ENCODE results near the gene DGCR2. TPM values are rescaled to one million over a fixed set of nuclear protein-coding genes. Genes with fewer than 3 reads are reported as not detected.
"Not testable (repeated sequence)": the region's sequence is repeated elsewhere in the genome, so short reads cannot be mapped to it uniquely, and the experiment has no call there.

The DGCR2 gene
- total RNA-seq, 1 experiment from 2014 or later = 72.4 TPM

DNA sequence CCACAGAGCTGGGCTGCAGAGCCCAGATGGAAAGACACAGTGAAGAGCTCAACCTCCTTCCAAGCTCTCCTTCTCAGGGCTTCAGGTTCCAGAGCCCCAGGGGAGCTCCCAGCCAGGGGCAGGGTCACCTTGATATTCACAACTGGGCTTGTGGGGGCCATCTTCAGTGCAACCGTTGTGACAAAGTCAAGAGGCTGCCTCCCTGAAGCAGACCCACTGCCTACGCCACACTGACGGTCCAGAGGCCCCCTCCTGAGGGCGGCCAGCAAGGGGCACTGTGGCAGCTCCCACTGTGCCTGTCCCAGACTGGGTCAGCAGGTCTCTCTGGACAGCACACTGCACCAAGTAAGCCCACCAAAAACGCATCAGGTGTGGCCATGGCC, 84.1 kb downstream of the DGCR2 start:
- Histone ChIP-seq H3K36me3 (replicated peaks; ENCODE audit: control insufficient read depth, insufficient read depth, low read length) (peaks cover 6% of the 10 kb centered on the region), H3K4me3 (ENCODE audit: insufficient read depth, low read depth, low read length) (no peak overlapping the region), H3K27me3 (ENCODE audit: control insufficient read depth, insufficient read depth, low read length) (no peaks in the 10 kb centered on the region)
- peak; percentile 32 for DNase-seq

DNA sequence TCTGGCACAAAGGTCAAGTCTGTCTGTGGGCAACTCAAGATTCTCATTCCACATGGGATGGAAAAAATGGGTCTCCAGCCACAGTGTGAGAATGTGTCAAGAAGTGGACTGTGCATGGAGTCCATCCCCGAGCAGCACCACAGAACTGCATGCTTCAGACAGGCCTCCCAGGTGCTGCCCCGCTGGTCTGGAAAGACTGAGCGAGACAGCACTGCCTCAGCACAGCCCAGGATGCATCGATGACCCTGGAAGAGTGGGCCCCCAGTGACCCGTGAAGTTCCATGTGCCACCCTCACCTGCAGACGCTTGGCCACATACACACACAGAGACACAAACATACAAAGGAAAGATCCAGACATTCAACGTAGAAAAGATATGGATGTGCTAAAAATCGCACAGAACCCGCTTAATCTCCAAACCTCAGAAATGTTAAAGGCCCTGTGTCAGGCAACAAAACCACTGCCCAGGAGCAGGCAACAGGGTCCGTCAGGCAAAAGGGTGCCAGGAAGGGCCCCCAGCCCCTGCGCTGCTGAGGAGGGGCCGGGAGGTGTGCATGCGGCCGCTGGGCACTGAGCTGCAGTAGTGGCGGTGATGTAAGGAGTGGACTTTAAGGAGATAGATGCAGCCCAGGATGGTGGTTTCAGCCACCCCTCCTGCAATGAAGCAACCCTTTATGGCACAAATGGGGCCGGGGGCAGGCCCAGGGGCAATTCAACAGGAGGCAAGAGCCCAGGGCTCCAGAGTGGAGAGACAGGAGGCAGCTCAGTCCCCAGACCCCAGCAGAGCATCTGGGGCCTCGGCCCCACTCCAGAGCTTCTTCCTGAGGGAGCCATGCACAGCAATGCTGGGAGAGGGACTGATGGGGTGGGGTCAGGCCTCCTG, 84.7 kb downstream of the DGCR2 start:
- H3K36me3 ChIP-seq (replicated peaks; ENCODE audit: control insufficient read depth, insufficient read depth, low read length) = peaks cover 2% of the 10 kb centered on the region
- no peak overlapping the region for H3K4me3 ChIP-seq (ENCODE audit: insufficient read depth, low read depth, low read length)
- no peaks in the 10 kb centered on the region for H3K27me3 ChIP-seq (ENCODE audit: control insufficient read depth, insufficient read depth, low read length)
- peak; percentile 33 for DNase-seq

DNA sequence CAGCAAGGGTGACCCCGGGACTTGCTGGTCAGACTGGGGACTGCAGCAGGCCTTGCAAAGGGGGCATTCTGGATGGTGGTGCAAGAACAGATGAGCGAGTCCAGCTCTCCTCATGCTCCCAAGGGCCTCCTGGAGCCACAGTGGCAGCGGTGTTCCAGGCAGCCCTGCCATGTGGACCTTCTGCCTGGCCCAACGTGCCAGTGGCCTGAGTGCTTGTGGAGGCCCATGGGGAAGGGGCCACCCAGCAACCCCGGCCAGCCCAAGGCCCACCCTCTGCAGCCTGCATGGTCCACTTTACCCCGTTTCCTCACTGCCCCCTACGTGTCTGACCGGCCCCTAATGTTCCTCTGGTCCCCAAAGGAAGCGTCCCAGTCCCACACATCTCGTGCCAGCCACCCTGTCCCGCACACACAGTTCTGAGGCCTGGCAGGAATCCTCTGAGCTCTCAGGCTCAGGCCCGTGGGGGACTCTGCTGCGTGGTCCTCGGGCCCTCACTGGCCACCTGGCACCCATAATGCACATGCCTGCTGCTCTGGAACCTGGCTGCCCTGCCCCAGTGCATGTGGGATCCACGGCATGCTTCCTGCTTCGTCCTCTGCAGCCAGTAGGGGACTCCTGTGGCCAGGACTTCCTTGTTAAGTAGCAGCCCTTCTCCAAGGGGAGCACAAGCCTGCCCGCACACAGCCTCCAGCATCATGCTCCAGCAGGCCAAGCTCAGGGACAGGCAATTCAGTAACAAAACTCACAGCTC, 85.5 kb downstream of the DGCR2 start:
- Histone ChIP-seq H3K27me3 (ENCODE audit: control insufficient read depth, insufficient read depth, low read length) (no peaks in the 10 kb centered on the region), H3K36me3 (replicated peaks; ENCODE audit: control insufficient read depth, insufficient read depth, low read length) (peaks cover 2% of the 10 kb centered on the region), H3K4me3 (ENCODE audit: insufficient read depth, low read depth, low read length) (no peak overlapping the region)
- DNase-seq = peak; percentile 72

DNA sequence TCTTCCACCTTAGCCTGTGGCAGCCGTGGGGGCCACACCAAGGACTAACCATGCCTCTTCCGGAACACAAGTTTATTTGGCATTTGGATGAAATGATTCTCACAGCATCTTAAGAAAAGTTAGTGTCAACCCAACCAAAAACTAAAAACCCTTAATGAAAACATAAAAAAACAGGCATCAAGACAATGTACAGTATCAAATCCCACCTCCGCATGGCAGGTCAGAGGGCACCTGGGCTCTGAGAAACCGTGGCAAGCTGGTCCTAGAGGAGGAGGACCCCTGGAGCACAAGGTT, 86.0 kb downstream of the DGCR2 start:
- Histone ChIP-seq H3K4me3 (ENCODE audit: insufficient read depth, low read depth, low read length) (no peak overlapping the region), H3K36me3 (replicated peaks; ENCODE audit: control insufficient read depth, insufficient read depth, low read length) (no peaks in the 10 kb centered on the region; the same call in 1 of the 2 replicates), H3K27me3 (ENCODE audit: control insufficient read depth, insufficient read depth, low read length) (no peaks in the 10 kb centered on the region)
- DNase-seq = no peak

DNA sequence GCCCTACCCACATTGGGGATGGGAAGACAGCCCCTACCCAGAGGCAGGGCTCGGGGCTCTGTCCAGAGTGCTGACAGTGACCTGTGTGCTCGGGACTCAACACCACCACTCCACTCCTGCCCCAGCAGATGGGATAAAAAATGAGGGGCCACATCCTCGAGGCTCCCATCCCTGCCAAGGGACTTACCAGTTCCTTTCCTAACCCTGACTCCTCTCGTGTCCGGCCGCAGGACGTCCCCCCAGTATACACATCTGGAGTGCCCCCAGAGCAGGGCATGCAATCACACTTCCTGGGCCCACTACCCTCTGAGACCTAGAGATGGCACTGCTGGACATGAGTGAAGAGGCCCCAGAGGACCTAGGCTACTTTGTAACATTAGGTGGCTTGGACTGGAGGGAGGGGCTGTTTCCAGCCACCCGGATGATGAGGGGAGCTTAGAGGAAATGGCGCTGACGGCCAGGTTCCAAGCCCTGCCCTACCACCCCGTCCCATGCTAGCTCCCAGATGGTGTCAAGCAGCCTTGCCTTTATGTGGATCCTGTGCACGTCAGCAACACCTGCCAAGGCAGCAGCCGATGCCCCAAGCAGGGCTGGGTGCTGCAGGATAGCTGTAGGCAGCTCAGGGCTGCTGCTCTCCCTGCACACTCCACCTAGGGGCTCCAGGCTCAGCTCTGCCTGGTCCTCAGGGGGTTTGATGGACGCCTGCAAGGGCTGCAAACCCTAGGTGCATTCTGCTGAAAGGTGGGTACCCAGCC, 86.6 kb downstream of the DGCR2 start:
- peaks cover 3% of the 10 kb centered on the region for H3K27me3 ChIP-seq (ENCODE audit: control insufficient read depth, insufficient read depth, low read length)
- DNase-seq = peak; percentile 87
- H3K36me3 ChIP-seq (replicated peaks; ENCODE audit: control insufficient read depth, insufficient read depth, low read length) = no peaks in the 10 kb centered on the region; the same call in 1 of the 2 replicates
- no peak overlapping the region for H3K4me3 ChIP-seq (ENCODE audit: insufficient read depth, low read depth, low read length)

DNA sequence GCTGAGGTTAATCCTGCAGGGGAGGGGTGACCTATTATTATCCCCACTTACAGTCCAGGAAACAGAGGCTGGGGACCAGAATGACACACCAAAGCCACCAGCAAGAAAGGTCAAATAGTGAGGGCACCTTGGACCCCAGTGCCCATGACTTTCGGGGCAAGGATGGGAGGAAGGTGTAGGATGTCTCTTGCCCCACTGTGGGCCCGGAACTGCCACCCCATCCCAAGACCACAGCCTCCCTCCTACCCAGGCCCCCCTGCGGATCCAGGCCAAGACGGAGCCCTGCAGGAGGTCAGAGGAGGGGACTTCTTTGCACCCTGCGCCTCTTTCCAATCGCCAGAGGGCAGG, 87.1 kb downstream of the DGCR2 start:
- H3K4me3 ChIP-seq (ENCODE audit: insufficient read depth, low read depth, low read length); H3K27me3 ChIP-seq (ENCODE audit: control insufficient read depth, insufficient read depth, low read length); H3K36me3 ChIP-seq (replicated peaks; ENCODE audit: control insufficient read depth, insufficient read depth, low read length): not testable (repeated sequence)
- peak; percentile 14 for DNase-seq

DNA sequence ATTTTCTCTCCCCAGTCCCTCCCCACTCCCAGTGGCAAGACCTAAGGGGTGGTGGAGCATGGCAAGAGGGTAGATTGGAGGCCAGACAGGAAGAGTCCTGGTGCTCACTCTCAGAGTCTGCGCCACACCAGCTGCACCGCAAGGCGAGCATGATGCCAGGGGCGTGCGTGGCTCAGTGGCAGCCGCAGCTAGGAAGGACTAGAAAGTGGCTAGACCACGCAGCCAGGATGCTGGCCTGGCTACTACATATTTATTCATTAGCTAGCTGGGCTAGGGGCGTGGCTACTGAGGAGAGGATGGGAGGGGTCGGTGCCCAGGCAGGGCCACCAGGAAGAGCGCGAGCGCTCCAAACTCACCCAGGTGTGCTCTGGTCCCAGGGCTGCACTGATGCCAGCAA, 87.5 kb downstream of the DGCR2 start:
- DNase-seq; H3K36me3 ChIP-seq (replicated peaks; ENCODE audit: control insufficient read depth, insufficient read depth, low read length); H3K4me3 ChIP-seq (ENCODE audit: insufficient read depth, low read depth, low read length); H3K27me3 ChIP-seq (ENCODE audit: control insufficient read depth, insufficient read depth, low read length): not testable (repeated sequence)

DNA sequence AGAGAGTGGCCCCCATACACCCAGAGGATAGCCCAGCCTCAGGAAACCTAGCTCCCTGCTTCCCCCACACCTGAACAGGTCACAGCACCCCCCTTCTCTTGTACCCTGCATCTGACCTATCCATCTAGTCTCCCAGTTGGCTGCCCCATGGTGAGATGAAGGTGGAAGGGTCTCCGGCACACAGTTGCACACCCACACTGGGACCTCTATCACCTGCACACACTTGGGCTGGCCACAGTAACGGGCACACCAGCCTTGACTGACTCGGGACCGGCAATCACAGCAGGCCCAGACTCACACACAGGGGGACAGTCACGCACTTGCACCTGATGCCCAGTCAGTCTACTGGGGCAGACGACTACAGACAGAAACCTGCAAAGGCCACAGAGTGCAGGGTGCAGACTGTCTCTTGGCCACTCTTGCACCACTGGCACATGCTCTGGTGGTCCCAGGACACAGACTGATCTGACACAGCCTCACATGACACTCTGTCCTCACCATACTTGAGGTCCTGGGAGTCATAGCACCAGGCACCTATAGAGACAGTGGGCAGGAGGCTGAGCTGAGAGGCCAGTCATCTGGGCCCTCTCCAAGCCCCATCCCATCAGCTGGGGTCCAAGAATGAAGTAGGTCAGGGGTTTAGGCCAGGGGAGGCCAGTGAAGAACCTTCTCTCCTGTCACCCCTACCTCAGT, 88.0 kb downstream of the DGCR2 start:
- H3K27me3 ChIP-seq (ENCODE audit: control insufficient read depth, insufficient read depth, low read length) = peaks cover 13% of the 10 kb centered on the region
- not testable (repeated sequence) for H3K36me3 ChIP-seq (replicated peaks; ENCODE audit: control insufficient read depth, insufficient read depth, low read length); H3K4me3 ChIP-seq (ENCODE audit: insufficient read depth, low read depth, low read length)
- DNase-seq = peak; percentile 10

DNA sequence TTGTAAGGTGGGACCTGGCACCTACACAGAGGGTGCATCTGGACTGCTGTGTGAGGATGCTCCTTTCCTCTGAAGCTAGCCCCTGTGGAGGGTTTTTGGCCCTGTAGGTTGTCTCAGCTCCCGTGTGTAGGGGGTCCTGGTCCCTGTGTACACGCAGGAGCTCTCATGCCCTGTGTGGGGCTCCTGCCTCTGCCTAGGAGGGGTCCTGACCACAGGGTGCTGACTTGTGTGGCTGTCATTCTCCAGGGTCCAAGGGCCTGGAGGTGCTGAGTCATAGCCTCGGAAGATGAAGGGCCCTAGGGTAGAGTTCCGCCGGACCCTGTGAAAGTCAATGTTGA, 88.7 kb downstream of the DGCR2 start:
- H3K4me3 ChIP-seq (ENCODE audit: insufficient read depth, low read depth, low read length); H3K36me3 ChIP-seq (replicated peaks; ENCODE audit: control insufficient read depth, insufficient read depth, low read length); DNase-seq: not testable (repeated sequence)
- peaks cover 18% of the 10 kb centered on the region for H3K27me3 ChIP-seq (ENCODE audit: control insufficient read depth, insufficient read depth, low read length)

DNA sequence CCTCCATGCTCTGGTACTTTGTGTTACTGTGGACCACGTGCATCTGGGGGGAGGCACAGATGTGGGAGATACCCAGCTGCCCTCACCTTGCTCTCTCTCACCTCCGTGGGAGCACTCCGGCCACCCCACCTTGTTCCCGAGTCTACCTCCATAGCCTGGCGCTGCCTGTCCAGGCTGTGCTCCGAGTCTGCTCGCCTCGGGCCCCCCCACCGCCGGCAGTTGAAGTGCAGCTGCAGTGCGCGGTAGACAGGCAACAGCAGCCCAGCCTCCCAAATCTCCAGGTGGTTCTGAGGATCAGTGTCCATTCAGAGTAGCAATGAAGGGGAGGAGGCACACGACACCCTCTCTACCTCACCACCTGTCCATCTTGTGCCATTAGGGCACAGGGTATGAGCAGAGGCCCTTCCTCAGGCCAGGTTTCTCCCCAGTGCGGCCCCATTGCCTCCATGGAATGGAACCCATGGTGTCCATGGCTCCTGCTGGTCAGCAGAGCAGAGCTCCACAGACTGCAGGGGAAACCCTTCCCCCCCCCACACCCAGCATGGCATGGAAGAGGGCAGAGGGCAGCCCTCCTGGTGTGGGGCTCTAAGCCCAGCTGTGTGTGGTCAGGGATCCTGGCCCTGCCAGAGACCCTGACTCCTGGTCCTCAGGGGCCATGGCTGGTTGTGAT, 89.2 kb downstream of the DGCR2 start:
- not testable (repeated sequence) for H3K4me3 ChIP-seq (ENCODE audit: insufficient read depth, low read depth, low read length); H3K36me3 ChIP-seq (replicated peaks; ENCODE audit: control insufficient read depth, insufficient read depth, low read length)
- peak; percentile 18 for DNase-seq

DNA sequence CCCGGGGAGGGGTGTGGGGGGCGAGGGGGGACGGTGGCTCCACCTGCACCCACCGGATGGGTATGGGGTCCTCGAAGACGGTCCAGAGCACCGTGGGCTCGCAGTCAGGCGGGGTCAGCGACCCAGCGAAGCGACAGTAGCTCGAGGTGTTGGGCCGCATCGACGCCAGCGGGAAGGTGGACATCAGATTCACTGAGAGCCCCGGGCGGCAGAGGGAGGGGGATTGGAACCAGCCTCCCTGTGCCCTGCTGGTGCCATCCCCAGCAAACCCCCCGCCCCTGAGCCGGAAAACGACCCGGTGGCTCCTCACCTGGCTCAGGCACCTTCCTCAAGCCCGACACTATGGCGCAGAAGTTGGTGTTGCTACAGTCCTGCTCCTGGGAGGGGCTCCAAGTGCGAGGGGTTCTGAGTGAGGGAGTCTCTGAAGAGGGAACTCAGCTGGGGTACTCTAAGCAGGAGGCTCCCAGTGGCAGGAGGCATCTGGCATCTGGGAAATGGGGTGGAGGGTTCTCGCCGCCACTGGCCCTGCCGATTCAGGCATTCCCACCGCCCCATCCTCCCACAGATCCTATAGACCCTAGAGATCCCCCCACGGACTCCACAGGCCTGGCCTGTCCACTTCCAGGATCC, 89.9 kb downstream of the DGCR2 start:
- H3K4me3 ChIP-seq (ENCODE audit: insufficient read depth, low read depth, low read length); H3K36me3 ChIP-seq (replicated peaks; ENCODE audit: control insufficient read depth, insufficient read depth, low read length): not testable (repeated sequence)
- DNase-seq = peak; percentile 27
- H3K27me3 ChIP-seq (ENCODE audit: control insufficient read depth, insufficient read depth, low read length) = peaks cover 19% of the 10 kb centered on the region

More for the DNA sequence above, 89.2 kb downstream of the DGCR2 start:
- H3K27me3 ChIP-seq (ENCODE audit: control insufficient read depth, insufficient read depth, low read length) = peaks cover 19% of the 10 kb centered on the region

DNA sequence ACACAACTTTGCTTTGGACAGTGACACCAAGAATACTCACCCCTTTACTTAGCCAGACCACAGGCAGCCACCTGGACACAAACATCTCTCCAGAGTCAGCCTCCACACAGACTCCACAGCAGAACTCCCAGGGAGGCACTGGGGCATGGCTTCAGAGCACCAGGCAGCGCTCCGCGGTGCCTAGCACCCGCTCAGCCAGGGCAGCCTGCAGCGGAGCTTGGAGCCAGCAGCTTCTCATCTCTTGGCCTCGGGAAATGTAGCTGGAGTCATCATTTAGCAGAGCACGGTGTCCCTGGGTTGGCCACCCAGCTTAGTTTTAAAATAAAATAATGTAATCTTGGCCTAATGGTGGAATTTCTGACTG, 91.3 kb downstream of the DGCR2 start:
- peaks cover 19% of the 10 kb centered on the region for H3K27me3 ChIP-seq (ENCODE audit: control insufficient read depth, insufficient read depth, low read length)
- DNase-seq; H3K4me3 ChIP-seq (ENCODE audit: insufficient read depth, low read depth, low read length); H3K36me3 ChIP-seq (replicated peaks; ENCODE audit: control insufficient read depth, insufficient read depth, low read length): not testable (repeated sequence)

DNA sequence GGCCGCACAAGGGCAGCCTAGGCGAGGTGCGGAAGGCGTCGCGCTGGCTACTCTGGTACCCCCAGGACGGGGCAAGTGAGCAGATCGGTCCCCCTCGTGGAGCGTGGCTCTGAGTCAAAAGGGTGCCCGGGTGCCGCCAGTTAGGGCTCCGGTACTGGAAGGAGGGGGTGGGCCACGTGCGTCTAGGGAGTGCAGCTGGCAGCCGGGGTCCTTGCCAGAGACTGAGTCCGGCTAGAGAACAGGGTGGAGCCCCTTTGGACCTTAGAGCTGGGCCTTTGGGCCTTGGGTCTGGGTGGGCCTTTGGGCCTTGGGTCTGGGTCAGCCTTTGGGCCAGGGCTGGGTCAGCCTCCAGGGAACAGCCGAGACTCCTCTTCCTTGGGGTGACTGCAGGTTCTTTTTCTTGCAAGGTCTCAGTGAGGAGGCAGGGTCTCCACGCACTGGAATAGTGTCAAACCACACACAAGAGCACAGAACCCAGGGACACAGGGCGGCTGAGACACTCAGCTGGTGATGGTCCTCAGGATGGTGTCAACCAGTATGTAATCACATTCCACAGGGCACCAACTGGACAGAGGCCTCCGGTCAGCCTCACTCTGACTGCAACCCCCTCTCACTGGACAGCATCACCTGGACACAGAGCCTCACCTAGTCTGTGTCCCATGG, 91.9 kb downstream of the DGCR2 start:
- DNase-seq = peak; percentile 62

More for the DNA sequence above, 91.9 kb downstream of the DGCR2 start:
- peaks cover 19% of the 10 kb centered on the region for H3K27me3 ChIP-seq (ENCODE audit: control insufficient read depth, insufficient read depth, low read length)
- not testable (repeated sequence) for H3K36me3 ChIP-seq (replicated peaks; ENCODE audit: control insufficient read depth, insufficient read depth, low read length); H3K4me3 ChIP-seq (ENCODE audit: insufficient read depth, low read depth, low read length)
